ENCODE measurements around the gene GRAMD2B. TPM values are rescaled to one million over a fixed set of nuclear protein-coding genes. Genes with fewer than 3 reads are reported as not detected.
A peak's percentile ranks its signal among the peaks of the same experiment; 100 is the strongest.

GRAMD2B gene
- total RNA-seq, 1 experiment from 2014 or later, result 33.6 TPM

DNA sequence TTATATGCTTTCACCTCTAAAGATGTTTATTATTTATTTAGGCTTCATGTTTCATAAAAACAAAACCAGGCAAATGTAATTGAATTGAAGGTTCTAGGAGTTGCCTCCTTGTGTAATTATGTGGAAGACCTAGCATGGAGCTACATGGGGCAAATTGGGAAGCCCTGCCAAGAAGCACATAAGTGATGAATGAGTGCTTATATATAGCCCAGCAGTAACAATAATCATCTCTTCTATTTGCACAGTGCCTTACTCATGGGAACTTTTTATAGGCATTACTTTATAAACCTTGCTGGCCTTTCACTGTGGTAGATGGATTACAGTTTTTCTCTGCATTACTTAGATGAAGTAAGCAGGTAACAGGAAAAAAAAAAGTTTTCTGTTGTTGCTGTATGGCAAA is 40.0 kb upstream of the GRAMD2B start:
- Histone ChIP-seq H3K4me2 (ENCODE audit: low read length) (peak overlapping the region; percentile 81), H3K4me3 (ENCODE audit: low read length) (peak overlapping the region; percentile 8; the same call in 1 of the 2 replicates), H2AFZ (ENCODE audit: low read length) (no peak overlapping the region), H4K20me1 (ENCODE audit: low read length) (no peaks in the 10 kb centered on the region), H3K27me3 (ENCODE audit: low read length) (no peaks in the 10 kb centered on the region), H3K27ac (ENCODE audit: low read length) (peak overlapping the region; percentile 80), H3F3A (ENCODE audit: low read length, unreplicated experiment) (peaks cover 13% of the 10 kb centered on the region), H3K4me1 (ENCODE audit: insufficient read depth, low read length) (peaks cover 44% of the 10 kb centered on the region), H3K36me3 (ENCODE audit: low read depth, low read length) (peaks cover 13% of the 10 kb centered on the region; the same call in 1 of the 2 replicates), H3K9me3 (ENCODE audit: low read length) (0 out of 2 replicates have a peak, but pooled peaks cover 5% of the 10 kb centered on the region), H3K9ac (ENCODE audit: low read length) (peak overlapping the region; percentile 46), H3K79me2 (ENCODE audit: low read length) (peaks cover 42% of the 10 kb centered on the region; the same call in 1 of the 2 replicates), H3K9me2 (replicated peaks; ENCODE audit: low read length) (no peaks in the 10 kb centered on the region)
- TF ChIP-seq, protein P1, sequence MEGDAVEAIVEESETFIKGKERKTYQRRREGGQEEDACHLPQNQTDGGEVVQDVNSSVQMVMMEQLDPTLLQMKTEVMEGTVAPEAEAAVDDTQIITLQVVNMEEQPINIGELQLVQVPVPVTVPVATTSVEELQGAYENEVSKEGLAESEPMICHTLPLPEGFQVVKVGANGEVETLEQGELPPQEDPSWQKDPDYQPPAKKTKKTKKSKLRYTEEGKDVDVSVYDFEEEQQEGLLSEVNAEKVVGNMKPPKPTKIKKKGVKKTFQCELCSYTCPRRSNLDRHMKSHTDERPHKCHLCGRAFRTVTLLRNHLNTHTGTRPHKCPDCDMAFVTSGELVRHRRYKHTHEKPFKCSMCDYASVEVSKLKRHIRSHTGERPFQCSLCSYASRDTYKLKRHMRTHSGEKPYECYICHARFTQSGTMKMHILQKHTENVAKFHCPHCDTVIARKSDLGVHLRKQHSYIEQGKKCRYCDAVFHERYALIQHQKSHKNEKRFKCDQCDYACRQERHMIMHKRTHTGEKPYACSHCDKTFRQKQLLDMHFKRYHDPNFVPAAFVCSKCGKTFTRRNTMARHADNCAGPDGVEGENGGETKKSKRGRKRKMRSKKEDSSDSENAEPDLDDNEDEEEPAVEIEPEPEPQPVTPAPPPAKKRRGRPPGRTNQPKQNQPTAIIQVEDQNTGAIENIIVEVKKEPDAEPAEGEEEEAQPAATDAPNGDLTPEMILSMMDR (conservative IDR thresholded peaks at IDR 0.05; ENCODE audit: low read depth, low read length), result no peak
- TF ChIP-seq EZH2 (IDR thresholded peaks at IDR 0.05; ENCODE audit: low read length, unreplicated experiment), result no peak
- POLR2A ChIA-PET (ENCODE audit: unreplicated experiment), result interaction anchor here (1.0 kb wide), 1 partner anchor 40 kb away, joined by 5 read pairs; the partner anchor contains the start of gene GRAMD2B
- DNase-seq (peak; percentile 81), ATAC-seq (peak; percentile 84)
- intact Hi-C loops (cut with micrococcal nuclease), result loop anchor here (1.0 kb wide), 1 partner anchor 29 kb away; no protein-coding TSS in a partner anchor
- CTCF ChIA-PET, result interaction anchor here (1.4 kb wide), 1 partner anchor 40 kb away, joined by 3 read pairs; the partner anchor contains the start of gene GRAMD2B
- no TSS peak for BruUV-seq (replicated peaks)

DNA sequence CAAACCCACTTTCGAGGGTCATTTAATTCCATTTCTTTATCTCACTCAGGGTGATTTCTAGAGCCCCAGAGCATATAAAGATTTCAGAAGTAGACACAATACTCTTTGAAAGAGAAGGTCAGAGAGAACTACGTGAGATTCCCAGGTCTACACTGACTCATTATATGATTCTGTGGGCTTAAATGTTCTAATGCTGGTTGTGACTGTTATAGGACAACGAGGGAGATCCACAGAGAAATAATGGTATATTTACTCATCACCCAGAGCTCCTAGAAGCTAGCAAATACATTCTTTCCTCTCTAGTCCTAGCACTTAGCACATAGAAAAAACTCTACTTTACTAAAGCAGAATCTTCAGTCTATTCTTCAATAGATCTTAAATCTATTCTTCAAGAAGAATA is 39.4 kb upstream of the GRAMD2B start:
- Histone ChIP-seq H3K36me3 (ENCODE audit: low read depth, low read length) (peaks cover 13% of the 10 kb centered on the region; the same call in 1 of the 2 replicates), H3K9me3 (ENCODE audit: low read length) (0 out of 2 replicates have a peak, but pooled peaks cover 5% of the 10 kb centered on the region), H3K4me2 (ENCODE audit: low read length) (peak overlapping the region; percentile 81), H3K27ac (ENCODE audit: low read length) (peak overlapping the region; percentile 80), H3F3A (ENCODE audit: low read length, unreplicated experiment) (peaks cover 13% of the 10 kb centered on the region), H3K27me3 (ENCODE audit: low read length) (no peaks in the 10 kb centered on the region), H3K79me2 (ENCODE audit: low read length) (peaks cover 42% of the 10 kb centered on the region; the same call in 1 of the 2 replicates), H4K20me1 (ENCODE audit: low read length) (no peaks in the 10 kb centered on the region), H3K9ac (ENCODE audit: low read length) (peak overlapping the region; percentile 46), H3K4me1 (ENCODE audit: insufficient read depth, low read length) (peaks cover 44% of the 10 kb centered on the region), H3K4me3 (ENCODE audit: low read length) (peak overlapping the region; percentile 8; the same call in 1 of the 2 replicates), H2AFZ (ENCODE audit: low read length) (no peak overlapping the region), H3K9me2 (replicated peaks; ENCODE audit: low read length) (no peaks in the 10 kb centered on the region)
- DNase-seq (peak; percentile 20), ATAC-seq (peak; percentile 36)
- CTCF ChIA-PET, result interaction anchor here (1.4 kb wide), 1 partner anchor 39 kb away, joined by 3 read pairs; the partner anchor contains the start of gene GRAMD2B
- BruUV-seq (replicated peaks), result TSS peak; percentile 87
- POLR2A ChIA-PET (ENCODE audit: unreplicated experiment), result interaction anchor here (1.0 kb wide), 1 partner anchor 40 kb away, joined by 5 read pairs; the partner anchor contains the start of gene GRAMD2B
- TF ChIP-seq EZH2 (IDR thresholded peaks at IDR 0.05; ENCODE audit: low read length, unreplicated experiment), result no peak
- TF ChIP-seq EZH2phosphoT487 (IDR thresholded peaks at IDR 0.05; ENCODE audit: borderline replicate concordance, low read length), result no peak
- TF ChIP-seq, protein P1 (conservative IDR thresholded peaks at IDR 0.05; ENCODE audit: low read depth, low read length), result no peak
- intact Hi-C loops (cut with micrococcal nuclease), result loop anchor here (1.0 to 2.0 kb wide), 2 partner anchors 29 to 39 kb away; partner anchors contain the start of gene GRAMD2B

DNA sequence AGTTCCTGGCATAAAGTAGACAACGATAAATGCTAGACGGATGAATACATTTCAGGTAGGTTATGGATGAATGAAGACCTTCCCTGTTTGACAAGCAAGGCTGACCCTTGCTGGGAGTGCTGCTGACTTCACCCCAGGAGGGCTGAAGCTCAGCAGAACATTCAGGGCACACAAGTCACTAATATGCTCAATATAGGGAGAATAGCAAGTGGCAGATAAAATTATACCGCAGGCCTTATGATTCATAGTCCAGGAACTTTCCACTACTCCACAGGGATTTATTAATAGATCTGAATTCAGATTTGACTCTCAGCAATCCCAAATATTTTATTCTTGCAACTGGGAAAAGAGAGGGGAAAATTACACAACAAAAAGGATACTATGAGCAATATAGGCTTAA is 38.2 kb upstream of the GRAMD2B start:
- intact Hi-C loops (cut with micrococcal nuclease), result loop anchor here (2.0 kb wide), 1 partner anchor 38 kb away; the partner anchor contains the start of gene GRAMD2B
- POLR2A ChIA-PET (ENCODE audit: unreplicated experiment), result no interaction called here
- peak; percentile 76 for ATAC-seq

More for the DNA sequence above, 38.2 kb upstream of the GRAMD2B start:
- peak; percentile 85 for DNase-seq
- peak overlapping the region; percentile 48 for H3K9ac ChIP-seq (ENCODE audit: low read length)
- peaks cover 39% of the 10 kb centered on the region; the same call in 1 of the 2 replicates for H3K79me2 ChIP-seq (ENCODE audit: low read length)
- H4K20me1 ChIP-seq (ENCODE audit: low read length), result no peaks in the 10 kb centered on the region
- H3K4me3 ChIP-seq (ENCODE audit: low read length), result peak overlapping the region; percentile 41
- CTCF ChIA-PET, result no interaction called here
- no peaks in the 10 kb centered on the region for H3K27me3 ChIP-seq (ENCODE audit: low read length)
- no peak overlapping the region for H2AFZ ChIP-seq (ENCODE audit: low read length)
- TF ChIP-seq EZH2 (IDR thresholded peaks at IDR 0.05; ENCODE audit: low read length, unreplicated experiment), result no peak
- no peak for TF ChIP-seq EZH2phosphoT487 (IDR thresholded peaks at IDR 0.05; ENCODE audit: borderline replicate concordance, low read length)
- TF ChIP-seq, protein P1 (conservative IDR thresholded peaks at IDR 0.05; ENCODE audit: low read depth, low read length), result no peak
- 0 out of 2 replicates have a peak, but pooled peaks cover 5% of the 10 kb centered on the region for H3K9me3 ChIP-seq (ENCODE audit: low read length)
- peaks cover 13% of the 10 kb centered on the region; the same call in 1 of the 2 replicates for H3K36me3 ChIP-seq (ENCODE audit: low read depth, low read length)
- peaks cover 44% of the 10 kb centered on the region for H3K4me1 ChIP-seq (ENCODE audit: insufficient read depth, low read length)
- BruUV-seq (replicated peaks), result no TSS peak
- peak overlapping the region; percentile 80 for H3K27ac ChIP-seq (ENCODE audit: low read length)
- H3F3A ChIP-seq (ENCODE audit: low read length, unreplicated experiment), result peaks cover 13% of the 10 kb centered on the region
- no peaks in the 10 kb centered on the region for H3K9me2 ChIP-seq (replicated peaks; ENCODE audit: low read length)
- H3K4me2 ChIP-seq (ENCODE audit: low read length), result peak overlapping the region; percentile 81
